Uterus (tissue), 2 donors: ENCODE data around the gene FILIP1.

ENCODE experiments used
- CTCF ChIP-seq, 4 experiments: fragments of 200-600 bp in 2 of 4; fragments of 450-650 bp in 2 of 4; sonication (generic) in 2 of 4; IDR thresholded peaks; one replicate each; pipeline ENCODE4 v1.5.1; 2016 to 2019; ENCODE audit warnings: antibody characterized with exemption in 4 of 4, mild to moderate bottlenecking in 2 of 4, moderate library complexity in 1 of 4
- POLR2A ChIP-seq, 2 donors: fragments of 450-650 bp; IDR thresholded peaks; one replicate each; pipeline ENCODE4 v1.6.1; 2016; ENCODE audit warnings: antibody characterized with exemption in 2 of 2, mild to moderate bottlenecking in 1 of 2, moderate library complexity in 1 of 2

GRCh38 chr6:75525682-75526081, 32.1 kb upstream of the FILIP1 start:
- no peak for TF ChIP-seq POLR2A (IDR thresholded peaks at IDR 0.05)
- no peak for TF ChIP-seq CTCF (IDR thresholded peaks at IDR 0.05)
